HL-60 (cell line): ENCODE measurements around the gene GALP.
"Not testable (repeated sequence)": the region's sequence is repeated elsewhere in the genome, so short reads cannot be mapped to it uniquely, and the experiment has no call there.

Experiments used
- DNase-seq, 2 experiments: peaks; one replicate each; pipeline ENCODE4 v3.0.0-alpha.2; 2010 to 2020; ENCODE audit warnings: low read depth in 1 of 2, low spot score in 1 of 2
- H3K27ac ChIP-seq: fragments of 250-450 bp; sonication (Bioruptor Pico); replicated peaks from 2 replicates; pipeline ENCODE4 v1.5.1; 2020; ENCODE audit warnings: mild to moderate bottlenecking, moderate library complexity
- H3K27me3 ChIP-seq: fragments of 250-450 bp; sonication (Bioruptor Pico); 2 replicates; pipeline ENCODE4 v1.5.1; 2021; ENCODE audit warnings: mild to moderate bottlenecking, moderate library complexity; ENCODE audit not compliant: insufficient read depth, poor library complexity, severe bottlenecking
- H3K4me3 ChIP-seq: replicated peaks from 2 replicates; pipeline ENCODE4 v1.5.1; 2011; ENCODE audit warnings: mild to moderate bottlenecking, control low read depth, low read length; ENCODE audit not compliant: insufficient read depth
- GABPA ChIP-seq: IDR thresholded peaks from 2 replicates; pipeline ENCODE4 v1.6.1; 2012; ENCODE audit warnings: low read depth
- POLR2AphosphoS5 ChIP-seq: IDR thresholded peaks from 2 replicates; pipeline ENCODE4 v1.6.1; 2012; ENCODE audit warnings: low read depth
- SPI1 ChIP-seq: IDR thresholded peaks from 2 replicates; pipeline ENCODE4 v1.6.1; 2012; ENCODE audit warnings: low read depth, mild to moderate bottlenecking, borderline replicate concordance
- TF ChIP-seq, protein P1 (sequence below): IDR thresholded peaks from one replicate; pipeline ENCODE4 v1.5.1; 2011; ENCODE audit warnings: low read length, control low read depth, inconsistent platforms; ENCODE audit not compliant: insufficient read depth
- TF ChIP-seq, protein P2 (sequence below): IDR thresholded peaks from 2 replicates; pipeline ENCODE4 v1.6.1; 2012; ENCODE audit warnings: low read depth; ENCODE audit not compliant: insufficient replicate concordance

Gene GALP

DNA sequence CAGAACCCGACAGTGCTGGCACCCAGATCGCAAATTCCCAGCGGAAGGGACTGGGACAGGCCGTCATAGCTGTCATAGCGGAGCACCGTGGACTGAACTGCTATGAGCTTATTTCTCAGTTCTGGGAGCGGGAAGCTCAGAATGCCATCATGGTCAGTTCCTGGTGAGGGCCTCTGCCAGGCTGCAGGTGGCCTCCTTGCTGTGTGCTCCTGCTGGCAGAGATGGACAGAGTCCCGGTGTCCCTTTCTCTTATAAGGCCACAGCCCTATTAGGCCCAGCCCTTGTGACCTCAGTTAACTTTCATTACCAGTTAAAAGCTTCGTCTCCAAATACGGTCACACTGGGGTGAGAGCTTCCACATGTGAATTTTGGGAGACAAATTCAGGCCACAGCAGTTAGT is 30.1 kb upstream of the GALP start:
- H3K4me3 ChIP-seq, result no peak overlapping the region
- H3K27me3 ChIP-seq, result no peaks in the 10 kb centered on the region
- H3K27ac ChIP-seq, result no peak overlapping the region
- no peak for DNase-seq
- TF ChIP-seq, protein P1, sequence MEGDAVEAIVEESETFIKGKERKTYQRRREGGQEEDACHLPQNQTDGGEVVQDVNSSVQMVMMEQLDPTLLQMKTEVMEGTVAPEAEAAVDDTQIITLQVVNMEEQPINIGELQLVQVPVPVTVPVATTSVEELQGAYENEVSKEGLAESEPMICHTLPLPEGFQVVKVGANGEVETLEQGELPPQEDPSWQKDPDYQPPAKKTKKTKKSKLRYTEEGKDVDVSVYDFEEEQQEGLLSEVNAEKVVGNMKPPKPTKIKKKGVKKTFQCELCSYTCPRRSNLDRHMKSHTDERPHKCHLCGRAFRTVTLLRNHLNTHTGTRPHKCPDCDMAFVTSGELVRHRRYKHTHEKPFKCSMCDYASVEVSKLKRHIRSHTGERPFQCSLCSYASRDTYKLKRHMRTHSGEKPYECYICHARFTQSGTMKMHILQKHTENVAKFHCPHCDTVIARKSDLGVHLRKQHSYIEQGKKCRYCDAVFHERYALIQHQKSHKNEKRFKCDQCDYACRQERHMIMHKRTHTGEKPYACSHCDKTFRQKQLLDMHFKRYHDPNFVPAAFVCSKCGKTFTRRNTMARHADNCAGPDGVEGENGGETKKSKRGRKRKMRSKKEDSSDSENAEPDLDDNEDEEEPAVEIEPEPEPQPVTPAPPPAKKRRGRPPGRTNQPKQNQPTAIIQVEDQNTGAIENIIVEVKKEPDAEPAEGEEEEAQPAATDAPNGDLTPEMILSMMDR, result no peak
- no peak for TF ChIP-seq POLR2AphosphoS5
- no peak for TF ChIP-seq SPI1

DNA sequence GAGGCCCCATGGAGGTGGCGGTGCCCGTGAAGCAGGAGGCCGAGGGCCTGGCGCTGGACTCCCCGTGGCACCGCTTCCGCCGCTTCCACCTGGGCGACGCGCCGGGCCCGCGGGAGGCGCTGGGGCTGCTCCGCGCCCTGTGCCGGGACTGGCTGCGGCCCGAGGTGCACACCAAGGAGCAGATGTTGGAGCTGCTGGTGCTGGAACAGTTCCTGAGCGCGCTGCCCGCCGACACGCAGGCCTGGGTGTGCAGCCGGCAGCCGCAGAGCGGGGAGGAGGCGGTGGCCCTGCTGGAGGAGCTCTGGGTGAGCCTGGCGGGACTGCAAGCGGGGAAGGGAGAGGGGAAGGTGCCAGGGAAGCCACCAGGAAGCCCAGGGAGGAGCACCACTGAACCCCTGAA is 28.9 kb upstream of the GALP start:
- no peak overlapping the region for H3K27ac ChIP-seq
- DNase-seq, result no peak
- no peaks in the 10 kb centered on the region for H3K27me3 ChIP-seq
- TF ChIP-seq SPI1 (no peak), POLR2AphosphoS5 (no peak), GABPA (no peak)
- TF ChIP-seq, protein P2, sequence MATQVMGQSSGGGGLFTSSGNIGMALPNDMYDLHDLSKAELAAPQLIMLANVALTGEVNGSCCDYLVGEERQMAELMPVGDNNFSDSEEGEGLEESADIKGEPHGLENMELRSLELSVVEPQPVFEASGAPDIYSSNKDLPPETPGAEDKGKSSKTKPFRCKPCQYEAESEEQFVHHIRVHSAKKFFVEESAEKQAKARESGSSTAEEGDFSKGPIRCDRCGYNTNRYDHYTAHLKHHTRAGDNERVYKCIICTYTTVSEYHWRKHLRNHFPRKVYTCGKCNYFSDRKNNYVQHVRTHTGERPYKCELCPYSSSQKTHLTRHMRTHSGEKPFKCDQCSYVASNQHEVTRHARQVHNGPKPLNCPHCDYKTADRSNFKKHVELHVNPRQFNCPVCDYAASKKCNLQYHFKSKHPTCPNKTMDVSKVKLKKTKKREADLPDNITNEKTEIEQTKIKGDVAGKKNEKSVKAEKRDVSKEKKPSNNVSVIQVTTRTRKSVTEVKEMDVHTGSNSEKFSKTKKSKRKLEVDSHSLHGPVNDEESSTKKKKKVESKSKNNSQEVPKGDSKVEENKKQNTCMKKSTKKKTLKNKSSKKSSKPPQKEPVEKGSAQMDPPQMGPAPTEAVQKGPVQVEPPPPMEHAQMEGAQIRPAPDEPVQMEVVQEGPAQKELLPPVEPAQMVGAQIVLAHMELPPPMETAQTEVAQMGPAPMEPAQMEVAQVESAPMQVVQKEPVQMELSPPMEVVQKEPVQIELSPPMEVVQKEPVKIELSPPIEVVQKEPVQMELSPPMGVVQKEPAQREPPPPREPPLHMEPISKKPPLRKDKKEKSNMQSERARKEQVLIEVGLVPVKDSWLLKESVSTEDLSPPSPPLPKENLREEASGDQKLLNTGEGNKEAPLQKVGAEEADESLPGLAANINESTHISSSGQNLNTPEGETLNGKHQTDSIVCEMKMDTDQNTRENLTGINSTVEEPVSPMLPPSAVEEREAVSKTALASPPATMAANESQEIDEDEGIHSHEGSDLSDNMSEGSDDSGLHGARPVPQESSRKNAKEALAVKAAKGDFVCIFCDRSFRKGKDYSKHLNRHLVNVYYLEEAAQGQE, result no peak
- TF ChIP-seq, protein P1, result no peak
- no peak overlapping the region for H3K4me3 ChIP-seq

DNA sequence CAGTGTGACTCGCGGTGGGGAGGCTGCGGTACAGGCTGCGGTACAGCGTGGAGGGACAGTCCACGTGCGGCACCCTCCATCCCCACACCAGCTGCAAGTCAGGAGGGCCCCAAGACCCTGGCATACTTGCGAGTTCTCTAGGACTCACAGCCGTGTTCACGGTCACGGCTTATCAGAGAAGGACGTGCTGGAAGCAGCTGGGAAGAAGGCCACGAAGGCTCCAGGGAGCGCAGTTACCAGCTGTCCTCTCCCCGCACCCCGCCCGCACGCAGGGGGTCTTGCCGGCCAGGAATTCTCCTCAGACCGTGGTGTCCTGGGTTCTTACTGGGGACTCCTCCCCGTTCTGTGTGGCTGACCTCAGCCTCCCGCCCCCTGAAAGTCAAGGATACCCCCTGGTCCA is 28.5 kb upstream of the GALP start:
- H3K4me3 ChIP-seq, result no peak overlapping the region
- TF ChIP-seq SPI1, result no peak
- TF ChIP-seq POLR2AphosphoS5, result no peak
- TF ChIP-seq, protein P2, result no peak
- TF ChIP-seq GABPA, result no peak
- H3K27ac ChIP-seq, result no peak overlapping the region
- DNase-seq, result no peak
- no peaks in the 10 kb centered on the region for H3K27me3 ChIP-seq

DNA sequence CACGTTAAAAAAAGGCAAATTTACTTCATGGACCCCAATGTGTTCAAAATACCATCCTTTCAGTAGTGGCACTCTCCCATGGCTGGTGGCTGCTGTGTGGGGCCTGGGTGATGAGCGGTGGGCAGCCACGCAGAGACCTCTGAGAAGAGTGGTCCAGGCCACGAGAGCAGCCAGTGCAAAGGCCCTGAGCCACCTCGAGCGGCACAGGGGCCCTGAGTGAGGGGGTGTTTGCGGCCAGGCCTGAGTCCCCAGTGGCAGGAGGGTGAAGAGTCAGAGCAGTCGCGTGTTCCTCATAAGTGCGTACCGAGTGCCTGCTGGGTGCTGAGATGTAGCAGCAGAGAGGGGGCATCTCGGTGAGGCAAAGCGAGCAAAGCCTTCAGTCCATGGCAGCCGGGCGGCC is 27.7 kb upstream of the GALP start:
- TF ChIP-seq POLR2AphosphoS5 (no peak), SPI1 (no peak), GABPA (no peak)
- TF ChIP-seq, protein P2, result no peak
- TF ChIP-seq, protein P1, result no peak
- DNase-seq, result no peak
- Histone ChIP-seq H3K27ac (no peak overlapping the region), H3K27me3 (no peaks in the 10 kb centered on the region), H3K4me3 (no peak overlapping the region)

DNA sequence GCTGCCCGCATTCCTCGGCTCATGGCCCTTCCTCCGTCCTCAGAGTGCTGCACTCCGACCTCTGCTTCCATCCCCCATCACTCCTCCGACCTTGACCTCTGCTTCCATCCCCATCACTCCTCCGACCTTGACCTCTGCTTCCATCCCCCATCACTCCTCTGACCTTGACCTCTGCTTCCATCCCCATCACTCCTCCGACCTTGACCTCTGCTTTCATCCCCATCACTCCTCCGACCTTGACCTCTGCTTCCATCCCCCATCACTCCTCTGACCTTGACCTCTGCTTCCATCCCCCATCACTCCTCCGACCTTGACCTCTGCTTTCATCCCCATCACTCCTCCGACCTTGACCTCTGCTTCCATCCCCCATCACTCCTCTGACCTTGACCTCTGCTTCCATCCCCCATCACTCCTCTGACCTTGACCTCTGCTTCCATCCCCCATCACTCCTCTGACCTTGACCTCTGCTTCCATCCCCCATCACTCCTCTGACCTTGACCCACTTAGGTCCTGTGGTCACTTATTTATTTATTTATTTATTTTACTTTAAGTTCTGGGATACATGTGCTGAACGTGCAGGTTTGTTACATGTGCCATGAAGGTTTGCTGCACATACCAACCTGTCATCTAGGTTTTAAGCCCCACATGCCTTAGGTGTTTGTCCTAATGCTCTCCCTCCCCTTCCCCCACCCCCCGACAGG is 26.7 kb upstream of the GALP start:
- not testable (repeated sequence) for DNase-seq, H3K4me3 ChIP-seq, H3K27me3 ChIP-seq, H3K27ac ChIP-seq
